GM21723 (cell line): ENCODE data around the gene GNG2.

Source experiments
- ATAC-seq: cut with Tn5 transposase; IDR thresholded peaks from one replicate; pipeline ENCODE4 v1.9.1; 2021; ENCODE audit warnings: mild to moderate bottlenecking, moderate library complexity; ENCODE audit not compliant: unreplicated experiment

Gene GNG2

DNA sequence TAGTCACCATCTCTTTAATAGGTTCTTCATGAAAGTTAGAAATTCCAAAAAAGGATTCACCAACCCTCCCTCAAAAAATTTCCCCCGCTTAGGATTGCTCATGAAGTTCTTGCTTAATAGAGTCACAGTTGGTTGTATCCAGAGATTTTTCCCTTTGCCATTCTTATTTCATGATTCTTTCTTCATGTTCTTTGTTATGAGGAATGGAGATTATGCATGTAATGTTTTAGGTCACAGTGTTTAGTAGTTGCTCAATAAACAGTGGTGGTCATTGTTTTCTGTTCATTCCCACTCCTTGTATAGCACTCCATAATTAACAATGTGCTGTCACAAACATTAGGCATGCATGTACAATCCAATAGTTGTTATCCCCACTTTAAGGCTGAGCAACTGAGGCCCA is 77.7 kb downstream of the GNG2 start:
- no peak for ATAC-seq

DNA sequence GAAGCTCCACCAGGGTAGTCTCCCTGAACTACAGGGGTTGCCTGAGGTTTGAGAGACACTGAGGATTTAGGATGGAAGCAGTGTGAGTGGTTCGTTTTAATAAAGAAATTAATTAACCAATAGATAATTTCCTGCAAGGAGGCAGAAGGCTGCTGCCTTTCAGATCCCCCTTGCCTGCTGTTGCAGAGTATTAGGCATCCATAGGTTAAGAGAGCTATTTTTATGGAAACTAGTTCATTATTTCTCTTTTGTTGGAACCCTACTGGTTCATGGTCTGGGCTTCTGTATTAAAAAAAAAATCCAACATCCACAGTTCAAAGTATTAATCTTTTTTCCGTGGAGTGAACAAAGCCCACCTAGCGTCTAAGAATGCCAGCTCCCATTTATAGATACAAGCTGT is 78.4 kb downstream of the GNG2 start:
- ATAC-seq: no peak

DNA sequence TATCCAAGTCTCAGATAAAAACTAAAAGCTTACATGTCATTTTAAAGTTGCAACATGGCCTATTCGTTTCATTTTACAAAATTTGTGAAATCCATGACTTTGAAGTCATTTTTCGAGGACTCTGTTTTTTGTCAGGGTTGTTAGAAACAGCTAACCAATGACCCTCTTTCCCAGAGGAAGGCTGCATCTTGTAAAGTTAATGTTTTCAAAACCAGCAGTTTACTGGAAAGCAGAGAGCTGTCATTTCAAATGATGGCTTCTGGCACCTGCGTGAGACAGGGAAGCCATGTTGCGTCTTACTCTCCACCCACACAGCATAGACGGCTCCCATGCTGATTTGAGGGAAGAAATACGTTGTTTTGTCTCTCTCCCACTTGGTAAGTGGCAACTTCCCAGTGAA is 78.8 kb downstream of the GNG2 start:
- no peak for ATAC-seq

DNA sequence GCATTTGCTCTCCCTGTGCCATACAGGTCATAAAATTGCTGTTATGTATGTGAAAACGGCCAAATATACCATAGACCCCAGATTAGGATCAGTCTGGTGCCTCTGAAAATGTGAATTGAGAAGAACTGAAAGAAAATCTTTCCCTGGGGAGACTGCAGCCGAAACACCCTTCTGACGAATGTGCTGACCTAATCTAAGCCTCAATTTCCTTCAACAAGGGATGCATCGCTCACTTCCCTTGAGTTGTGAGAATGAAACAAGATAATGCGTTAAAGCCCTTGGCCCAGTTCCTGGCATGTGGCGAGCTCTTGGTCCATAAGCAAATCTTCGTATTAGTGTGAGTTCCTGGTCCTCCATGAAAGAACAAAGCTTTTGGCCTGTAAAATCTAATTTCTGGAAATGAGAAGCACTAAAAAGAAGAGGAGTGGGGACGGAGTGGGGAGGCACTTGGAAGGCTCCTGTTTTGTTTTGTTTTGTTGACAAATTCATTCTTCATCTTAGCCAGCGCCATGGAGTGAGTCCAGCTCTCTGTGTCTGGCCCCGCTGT is 79.4 kb downstream of the GNG2 start:
- no peak for ATAC-seq

DNA sequence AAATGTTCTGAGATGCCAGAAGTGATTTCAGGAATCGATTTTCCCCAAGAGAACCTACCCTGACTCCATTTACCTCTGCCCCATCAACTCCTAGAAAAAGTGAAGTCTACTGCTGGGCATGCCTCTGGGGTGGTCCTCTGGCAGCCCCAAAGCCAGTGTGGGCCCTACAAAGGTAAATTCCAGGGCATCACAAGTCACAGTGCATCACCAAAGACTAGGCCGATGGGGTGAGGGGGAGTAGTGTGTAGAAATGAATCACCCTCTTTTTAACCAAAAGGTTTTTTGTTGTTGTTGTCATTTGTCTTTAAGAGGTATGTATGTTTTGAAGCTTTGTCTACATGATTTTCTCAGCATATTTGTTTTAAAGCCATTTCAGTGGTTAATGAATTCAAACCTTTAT is 82.6 kb downstream of the GNG2 start:
- ATAC-seq: no peak

DNA sequence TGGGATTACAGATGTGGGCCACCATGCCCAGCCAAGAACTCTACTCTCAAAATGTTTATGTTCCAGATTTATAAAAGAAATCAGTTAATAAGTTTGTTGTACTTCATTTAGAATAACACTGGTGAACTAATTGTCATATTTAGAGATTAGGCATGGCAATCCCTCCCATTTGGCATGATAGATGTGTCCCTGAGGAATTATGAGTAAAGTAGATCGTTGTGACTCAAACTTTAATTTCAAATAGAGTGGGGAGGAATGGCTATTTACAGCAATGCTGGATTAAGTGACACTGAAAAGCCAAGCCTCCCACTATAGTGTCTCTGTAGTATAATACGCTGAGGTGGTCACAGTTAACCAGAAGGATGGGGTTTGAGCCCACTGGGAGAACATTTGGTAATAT is 89.6 kb downstream of the GNG2 start:
- ATAC-seq: no peak

DNA sequence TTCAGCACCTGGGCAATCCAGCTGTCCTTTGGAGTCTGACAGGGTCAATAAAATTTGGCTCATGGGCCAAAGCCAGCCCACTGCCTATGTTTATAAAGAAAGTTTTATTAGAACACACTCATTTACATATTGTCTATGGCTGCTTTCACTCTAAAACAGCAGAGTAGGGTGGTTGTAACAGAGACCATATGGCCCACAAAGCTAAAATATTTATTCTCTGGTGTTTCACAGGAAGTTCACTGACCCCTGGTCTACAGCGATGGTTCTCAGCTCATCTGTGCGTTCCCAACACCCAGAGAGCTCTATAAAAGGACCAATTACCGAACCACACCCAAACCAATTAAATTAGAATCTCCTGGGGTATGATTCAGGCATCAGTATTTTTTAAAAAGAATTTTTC is 91.2 kb downstream of the GNG2 start:
- ATAC-seq: no peak

DNA sequence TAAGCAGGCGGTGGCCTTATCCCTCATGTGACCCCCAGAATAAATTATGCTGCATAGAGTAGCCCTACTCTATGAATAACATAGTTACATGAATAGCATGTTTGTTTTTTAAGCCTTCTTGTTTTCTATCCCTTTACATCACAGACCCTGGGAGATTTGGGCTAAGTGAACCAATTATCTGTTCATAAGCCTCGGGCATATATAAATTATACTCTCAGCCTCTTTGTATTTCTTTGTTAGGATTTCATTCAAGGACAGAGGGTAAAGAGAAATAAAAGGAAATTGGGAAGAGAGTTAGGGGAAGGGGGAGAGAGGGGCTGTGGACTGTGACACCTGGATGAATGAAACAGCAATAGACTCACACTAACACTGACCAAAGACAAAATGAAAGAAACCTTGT is 93.6 kb downstream of the GNG2 start:
- no peak for ATAC-seq

DNA sequence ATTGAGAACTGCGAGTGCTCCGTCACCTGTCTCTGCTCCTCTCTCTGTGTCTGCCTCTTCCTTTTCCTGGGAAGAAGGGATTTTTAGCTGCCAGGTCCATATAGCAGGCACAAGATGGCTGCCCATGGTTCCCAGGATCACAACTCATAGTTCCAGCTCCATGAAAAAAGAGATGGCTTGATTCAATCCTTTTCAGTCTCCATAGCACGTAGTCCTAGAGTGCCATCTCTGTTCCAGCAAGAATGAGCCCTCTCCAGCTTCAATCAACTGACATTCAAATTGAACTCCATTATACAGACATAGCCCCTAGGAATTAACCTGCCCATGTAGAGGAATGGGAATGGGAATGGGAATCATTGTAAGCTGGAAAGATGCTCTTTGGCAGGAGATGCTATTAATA is 94.2 kb downstream of the GNG2 start:
- no peak for ATAC-seq

DNA sequence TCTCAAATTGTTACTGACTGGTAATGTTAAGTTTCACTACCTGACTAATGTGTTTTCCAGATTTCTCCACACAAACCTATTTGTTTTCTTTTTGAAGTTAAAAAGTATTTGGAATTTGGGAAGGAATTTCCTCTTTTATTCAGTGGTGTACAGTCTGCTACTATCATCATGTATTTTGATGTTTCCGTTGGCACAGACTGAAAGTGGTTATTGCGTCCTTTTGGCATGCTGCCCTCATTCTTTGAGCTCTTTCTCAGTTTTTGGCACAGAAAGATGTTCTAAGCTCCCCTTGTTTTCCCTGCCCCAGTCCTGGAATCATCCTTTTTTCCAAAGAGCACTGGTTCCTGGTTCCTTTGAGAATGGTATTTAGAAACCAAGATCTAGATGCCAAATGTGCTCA is 97.5 kb downstream of the GNG2 start:
- no peak for ATAC-seq

DNA sequence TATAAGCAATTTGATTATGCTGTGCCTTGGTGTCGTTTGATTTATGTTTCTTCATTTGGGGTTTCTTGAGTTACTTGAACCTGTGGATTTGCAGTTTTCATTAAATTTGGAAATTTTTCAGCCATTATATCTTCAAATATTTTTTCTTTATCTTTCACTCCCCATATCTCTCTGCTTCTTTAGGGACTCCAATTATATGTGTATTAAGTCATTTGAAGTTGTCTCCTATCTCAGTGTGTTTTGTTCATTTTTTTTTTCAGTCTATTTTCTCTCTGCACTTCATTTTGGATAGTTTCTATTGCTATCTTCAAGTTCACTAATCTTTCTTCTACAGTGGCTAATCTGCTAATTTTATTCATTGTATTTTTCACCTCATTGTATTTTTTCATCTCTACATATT is 99.5 kb downstream of the GNG2 start:
- no peak for ATAC-seq

DNA sequence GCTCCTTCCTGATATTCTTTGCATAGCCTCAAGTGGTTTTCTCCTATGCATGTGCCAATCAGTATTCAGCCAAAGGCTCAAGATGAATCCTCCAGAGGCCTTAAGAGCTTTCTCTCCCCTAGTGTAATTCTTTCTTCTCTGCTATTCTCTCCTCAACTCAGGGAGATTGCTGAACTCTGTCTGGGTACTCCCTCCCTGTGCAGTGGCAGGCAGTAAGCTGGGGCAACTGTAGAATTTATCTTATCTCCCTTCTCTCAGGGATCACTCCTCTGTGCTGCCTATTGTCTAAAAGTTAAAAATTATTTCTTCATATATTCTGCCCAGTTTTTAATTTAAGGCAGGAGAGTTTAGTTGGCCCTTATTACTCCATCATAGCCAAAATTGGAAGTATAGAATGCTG is 100.5 kb downstream of the GNG2 start:
- ATAC-seq: no peak

DNA sequence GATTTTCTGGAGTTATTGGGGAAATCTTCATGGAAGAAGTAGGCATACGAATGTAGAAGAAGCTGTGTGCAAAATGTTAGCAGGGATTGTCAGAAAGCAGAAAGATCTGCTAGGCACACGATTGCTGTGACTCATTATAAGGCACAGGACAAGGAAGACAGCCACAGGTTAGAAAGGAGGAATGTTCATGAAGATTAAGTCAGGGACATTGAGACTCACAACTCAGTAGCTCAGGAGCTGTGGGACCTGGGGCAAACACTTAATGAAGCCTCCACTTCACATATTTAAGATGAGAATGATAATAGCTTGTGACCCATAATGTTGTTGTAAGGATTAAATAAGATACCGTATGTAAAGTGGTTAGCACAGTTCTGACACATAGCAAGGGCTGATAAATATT is 102.3 kb downstream of the GNG2 start:
- ATAC-seq: no peak

DNA sequence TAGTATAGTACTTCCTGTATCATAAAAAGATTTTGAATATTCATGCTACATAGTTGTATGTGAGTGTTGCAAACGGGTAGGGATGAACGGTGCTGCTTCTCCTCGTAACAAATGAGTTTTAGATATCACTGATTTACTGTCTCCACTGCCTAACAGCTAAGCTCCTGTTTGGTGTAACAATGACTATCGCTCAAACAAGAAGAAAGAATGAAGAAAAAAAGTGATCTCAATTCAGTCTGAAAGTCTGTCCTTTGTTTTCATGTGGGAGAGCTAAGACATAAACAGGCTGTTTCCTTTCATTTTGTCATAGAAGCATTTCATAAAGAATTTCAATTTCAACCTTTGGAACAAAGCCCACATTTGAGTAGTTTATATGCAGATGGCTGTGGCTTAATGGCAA is 102.9 kb downstream of the GNG2 start:
- ATAC-seq: no peak

DNA sequence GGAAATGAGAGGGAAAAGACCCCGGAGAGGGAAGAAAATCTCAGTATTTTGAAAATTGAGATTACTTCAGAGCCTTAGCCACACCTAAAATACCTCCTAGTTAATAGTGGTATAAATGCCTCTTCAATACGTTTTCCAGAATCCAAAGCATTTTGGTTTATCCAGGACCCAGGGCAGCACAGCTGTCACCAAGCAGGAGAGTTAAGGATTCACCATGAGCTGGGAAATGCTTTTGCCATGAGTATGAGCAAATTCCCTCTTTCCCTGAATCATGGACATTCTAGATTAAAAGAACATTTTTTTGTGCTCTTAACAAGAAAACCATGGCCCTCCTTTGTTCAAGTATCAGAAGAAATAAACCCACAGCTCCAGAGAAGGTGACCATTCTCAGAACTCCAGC is 107.1 kb downstream of the GNG2 start:
- ATAC-seq: no peak

DNA sequence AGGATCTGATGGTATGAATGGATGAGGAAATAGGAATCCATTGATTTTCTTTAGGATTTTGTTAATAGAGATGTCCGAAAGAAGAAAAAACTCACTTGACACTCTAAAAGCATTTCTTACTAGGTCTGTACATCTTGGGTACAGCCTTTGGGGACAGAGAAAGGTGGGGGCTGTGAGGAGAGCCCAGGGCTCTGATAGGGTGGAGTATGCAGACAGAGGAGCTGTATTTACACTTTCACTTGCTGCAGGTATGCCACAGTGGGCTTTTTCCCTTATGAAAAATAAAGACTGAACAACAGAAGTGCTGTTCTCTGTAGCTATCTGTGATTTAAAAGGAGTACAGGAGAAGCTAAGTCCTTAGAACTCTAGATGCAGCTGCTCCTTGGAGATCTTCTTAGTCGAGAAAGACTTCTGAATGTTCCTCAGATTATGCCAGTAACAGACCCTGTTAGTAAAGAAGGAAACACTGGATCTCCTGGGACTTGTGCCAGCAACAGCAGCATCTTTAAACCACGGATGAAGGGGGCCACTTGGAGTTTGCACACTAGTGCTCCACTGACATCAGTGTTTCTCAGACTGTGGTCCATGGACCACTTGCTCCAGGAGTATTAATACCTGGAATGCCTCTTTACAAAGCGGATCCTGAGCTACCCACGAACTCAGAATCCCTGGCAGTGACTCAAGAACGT is 109.6 kb downstream of the GNG2 start:
- ATAC-seq: no peak

DNA sequence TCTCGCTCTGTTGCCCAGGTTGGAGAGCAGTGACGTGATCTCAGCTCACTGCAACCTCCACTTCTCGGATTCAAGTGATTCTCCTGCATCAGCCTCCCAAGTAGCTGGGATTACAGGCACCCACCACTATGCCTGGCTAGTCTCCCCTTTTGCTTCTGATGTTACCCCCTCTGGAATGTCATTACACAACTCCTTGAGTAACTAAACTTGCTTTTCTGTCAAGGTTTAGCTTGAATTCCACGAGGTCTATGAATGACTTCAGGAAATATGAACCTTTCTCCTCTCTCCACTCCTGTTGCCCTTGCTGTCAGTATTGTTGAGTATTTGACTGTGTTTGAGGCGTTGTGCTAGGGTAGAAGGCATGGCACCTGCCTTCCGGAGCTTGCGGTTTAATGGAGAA is 112.2 kb downstream of the GNG2 start:
- no peak for ATAC-seq

DNA sequence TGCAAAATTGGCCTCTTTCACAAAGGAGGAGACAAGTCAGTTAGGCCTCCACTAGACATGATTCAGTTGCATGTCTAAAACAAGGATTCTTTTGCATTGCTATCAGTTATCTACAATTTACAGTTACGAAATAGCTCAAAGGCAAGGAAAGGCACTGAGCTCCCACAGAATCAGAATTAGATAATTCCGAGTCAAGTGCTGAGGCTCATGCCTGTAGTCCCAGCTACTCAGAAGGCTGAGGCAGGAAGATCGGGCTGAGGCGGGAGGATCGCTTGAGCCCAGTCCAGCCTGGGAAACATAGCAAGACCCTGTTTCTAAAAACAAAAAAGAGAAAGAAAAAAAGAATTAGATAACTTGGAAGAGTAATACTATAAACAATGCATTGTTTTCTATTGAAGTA is 116.7 kb downstream of the GNG2 start:
- no peak for ATAC-seq

DNA sequence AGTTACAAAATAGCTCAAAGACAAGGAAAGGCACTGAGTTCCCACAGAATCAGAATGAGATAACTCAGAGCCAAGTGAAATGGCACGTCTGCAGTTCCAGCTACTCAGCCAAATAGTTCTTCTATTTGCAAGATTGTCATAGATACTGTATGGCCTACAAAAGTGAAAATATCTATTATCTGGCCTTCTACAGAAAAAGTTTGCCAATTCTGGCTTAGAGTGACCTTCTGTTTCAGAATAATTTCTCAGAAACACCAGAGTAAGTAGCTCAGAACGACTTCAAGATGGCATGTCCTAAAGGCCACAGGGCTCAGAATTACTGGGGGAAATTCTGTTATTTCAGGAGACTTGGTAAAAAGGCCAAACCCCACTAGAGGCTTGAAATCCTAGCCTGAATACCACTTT is 118.3 kb downstream of the GNG2 start:
- ATAC-seq: no peak

DNA sequence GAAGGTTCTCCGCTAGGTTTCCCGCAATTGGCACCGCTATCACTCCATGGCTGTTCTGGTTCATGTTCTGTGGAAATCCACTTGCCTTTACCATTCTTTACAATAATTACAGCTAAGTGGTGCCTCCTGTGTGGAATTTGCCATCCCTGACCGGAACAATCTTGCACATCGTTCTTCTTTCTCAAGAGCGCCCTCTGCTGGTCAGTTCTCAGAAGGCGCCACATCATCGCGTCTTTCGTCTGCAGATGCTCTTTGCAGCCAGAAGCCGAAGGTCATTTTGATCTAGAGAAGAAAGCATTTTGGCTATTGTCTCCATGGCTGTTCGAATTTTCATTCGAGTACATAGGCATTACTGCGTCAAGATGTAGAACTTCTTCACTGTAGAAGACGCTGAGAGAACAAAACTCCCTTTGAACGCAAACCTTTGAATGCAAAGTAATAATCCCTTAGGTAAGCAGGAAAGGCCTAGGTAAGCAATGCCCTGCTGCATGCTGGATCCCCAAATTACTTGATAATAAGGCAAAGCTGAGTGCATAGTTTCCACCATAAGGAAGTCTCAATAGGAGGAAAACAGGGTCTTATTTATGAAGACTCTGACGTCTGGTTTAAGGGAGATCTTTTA is 118.8 kb downstream of the GNG2 start:
- ATAC-seq: peak; percentile 78

DNA sequence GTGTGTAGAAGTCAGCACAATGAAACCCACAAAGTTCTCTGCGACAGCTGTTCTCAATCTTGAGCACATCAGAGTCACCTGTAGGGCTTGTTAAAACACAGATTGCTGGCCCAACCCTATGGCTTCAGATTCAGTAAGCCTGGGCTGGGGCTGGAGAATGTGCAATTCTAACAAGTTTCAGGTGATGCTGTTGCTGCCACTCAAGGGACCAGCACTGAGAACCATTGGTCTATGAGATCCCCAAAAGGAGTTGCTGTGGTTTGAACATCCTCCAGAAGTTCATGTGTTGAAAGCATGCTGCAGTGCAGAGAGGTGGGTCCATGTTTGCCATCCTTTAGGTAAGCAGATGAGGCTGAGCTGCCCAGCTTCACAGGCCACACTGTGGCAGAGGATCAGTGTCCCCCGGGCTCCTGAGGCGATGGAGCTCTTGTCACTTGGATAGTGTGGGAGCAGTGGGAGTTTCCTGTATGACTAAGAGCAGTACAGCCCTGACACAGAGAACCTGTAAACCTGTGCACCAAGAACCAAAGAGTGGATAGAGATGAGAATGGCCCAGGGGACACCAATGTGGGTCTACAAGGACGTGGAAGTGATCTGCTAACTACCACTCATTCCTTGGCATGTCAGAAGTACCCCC is 120.9 kb downstream of the GNG2 start:
- ATAC-seq: no peak

DNA sequence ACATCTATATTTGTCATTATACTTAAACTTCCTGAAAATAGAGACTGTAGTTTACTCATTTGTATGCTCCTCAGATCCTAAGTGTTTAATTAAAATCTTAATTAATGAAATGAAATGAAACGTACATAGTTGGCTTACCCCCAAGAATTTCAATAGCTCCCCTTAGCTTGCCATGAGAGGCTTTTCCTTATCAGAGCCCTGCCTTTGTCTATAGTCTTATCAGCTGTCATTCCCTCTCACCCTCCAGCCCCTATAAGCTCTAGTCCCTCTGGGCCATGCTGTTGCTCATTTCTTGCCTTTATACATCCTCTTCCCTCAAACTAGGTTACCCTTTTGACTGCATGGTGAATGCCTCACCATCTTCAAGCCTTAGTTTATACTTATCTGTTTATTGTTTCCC is 127.8 kb downstream of the GNG2 start:
- ATAC-seq: no peak
